T-helper 2 cell (primary cell): ENCODE results near the gene PARD3.

ENCODE experiments used
- DNase-seq, 5 experiments: peaks; one replicate each; pipeline versions ENCODE4 v3.0.0 to v3.0.0-alpha.2; 2012 to 2022

The PARD3 gene

GRCh38 chr10:34143466-34143865 is 671.6 kb downstream of the PARD3 start:
- no peak for DNase-seq

- DNase-seq: no peak
These were observed 673.9 kb downstream of the PARD3 start for GRCh38 chr10:34141032-34141680.

- no peak for DNase-seq
These were observed 675.5 kb downstream of the PARD3 start for GRCh38 chr10:34139559-34139958.

GRCh38 chr10:34137955-34138354 is 677.1 kb downstream of the PARD3 start:
- no peak for DNase-seq

GRCh38 chr10:34137201-34137600 is 677.9 kb downstream of the PARD3 start:
- DNase-seq: no peak

- DNase-seq: no peak
These were observed 679.6 kb downstream of the PARD3 start for GRCh38 chr10:34135515-34135914.

GRCh38 chr10:34134602-34135001 is 680.5 kb downstream of the PARD3 start:
- no peak for DNase-seq

GRCh38 chr10:34133406-34133805 is 681.7 kb downstream of the PARD3 start:
- DNase-seq: no peak

GRCh38 chr10:34131152-34131551 is 683.9 kb downstream of the PARD3 start:
- DNase-seq: no peak

GRCh38 chr10:34127676-34128075 is 687.4 kb downstream of the PARD3 start:
- no peak for DNase-seq

GRCh38 chr10:34126371-34127151 is 688.5 kb downstream of the PARD3 start:
- no peak for DNase-seq

- no peak for DNase-seq
These were observed 689.4 kb downstream of the PARD3 start for GRCh38 chr10:34125702-34126101.

GRCh38 chr10:34124522-34125035 is 690.5 kb downstream of the PARD3 start:
- no peak for DNase-seq

- peak in 1 of 5 experiments; percentile 74 for DNase-seq
These were observed 693.1 kb downstream of the PARD3 start for GRCh38 chr10:34121781-34122622.

GRCh38 chr10:34121125-34121753 is 693.9 kb downstream of the PARD3 start:
- DNase-seq: no peak

GRCh38 chr10:34119456-34119855 is 695.6 kb downstream of the PARD3 start:
- no peak for DNase-seq

- no peak for DNase-seq
These were observed 698.3 kb downstream of the PARD3 start for GRCh38 chr10:34116681-34117271.

- no peak for DNase-seq
These were observed 698.9 kb downstream of the PARD3 start for GRCh38 chr10:34116220-34116641.

GRCh38 chr10:34114914-34115313 is 700.2 kb downstream of the PARD3 start:
- DNase-seq: no peak

GRCh38 chr10:34113504-34114225 is 701.4 kb downstream of the PARD3 start:
- no peak for DNase-seq

GRCh38 chr10:34112171-34112782 is 702.8 kb downstream of the PARD3 start:
- no peak for DNase-seq
